Measurements from ENCODE around the gene ROR1. TPM values are rescaled to one million over a fixed set of nuclear protein-coding genes. Genes with fewer than 3 reads are reported as not detected.

The ROR1 gene
- total RNA-seq, 6 experiments from 2014 or later = 0.04 to 0.58 (median 0.37) TPM

DNA sequence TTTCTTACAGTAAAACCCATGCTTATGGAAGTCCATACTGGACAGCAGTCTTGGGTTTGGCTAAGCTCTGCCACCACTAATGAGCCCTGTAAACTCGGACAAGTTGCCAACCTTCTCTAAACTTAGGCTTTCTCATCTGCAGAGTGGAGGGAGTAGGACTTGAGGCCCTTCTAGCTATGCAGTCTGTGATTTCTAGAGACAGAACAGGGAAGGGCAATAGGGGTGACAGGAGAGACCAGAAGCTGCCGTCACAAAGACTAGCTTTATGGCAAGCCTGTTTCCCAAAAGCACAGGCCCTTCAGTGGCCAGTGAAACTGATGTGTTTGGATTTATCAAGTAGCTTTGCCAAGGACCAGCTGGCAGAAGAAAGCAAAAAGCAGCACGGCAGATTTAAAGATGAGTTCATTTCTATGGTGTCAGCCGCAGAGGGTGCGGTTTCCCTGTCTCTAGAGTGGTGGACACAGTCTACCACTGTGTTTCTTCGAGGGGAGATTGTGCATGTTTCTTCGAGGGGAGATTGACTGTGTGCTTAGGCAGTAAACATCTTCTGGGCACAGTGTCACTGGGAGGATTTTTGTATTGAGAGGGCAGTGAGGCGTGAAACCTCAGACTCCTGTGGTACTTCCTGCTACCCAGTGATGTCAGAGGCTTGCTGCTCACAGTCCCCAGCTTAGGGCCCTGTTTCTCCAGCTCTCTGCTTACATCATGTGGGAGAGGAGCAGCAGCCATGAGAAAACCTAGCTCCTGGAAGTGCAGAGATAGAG lies 119.0 kb downstream of the ROR1 start:
- Histone ChIP-seq H3K36me3 (no peaks in the 10 kb centered on the region), H3K27ac (no peak overlapping the region), H3K9me3 (no peaks in the 10 kb centered on the region), H3K27me3 (no peaks in the 10 kb centered on the region), H3K4me1 (no peaks in the 10 kb centered on the region), H3K4me3 (no peak overlapping the region)
- peak in 1 of 4 donors; percentile 20 for ATAC-seq
- no peak for DNase-seq
- intact Hi-C loops (cut with DNase I) = no loop called here
- WGBS (ENCODE audit: insufficient coverage, low coverage, low lambda C conversion rate, missing lambda C conversion rate) = 64% methylated on average over 7 of the region's 8 CpGs
- TF ChIP-seq POLR2A (IDR thresholded peaks at IDR 0.05) = no peak
- TF ChIP-seq, protein P1, sequence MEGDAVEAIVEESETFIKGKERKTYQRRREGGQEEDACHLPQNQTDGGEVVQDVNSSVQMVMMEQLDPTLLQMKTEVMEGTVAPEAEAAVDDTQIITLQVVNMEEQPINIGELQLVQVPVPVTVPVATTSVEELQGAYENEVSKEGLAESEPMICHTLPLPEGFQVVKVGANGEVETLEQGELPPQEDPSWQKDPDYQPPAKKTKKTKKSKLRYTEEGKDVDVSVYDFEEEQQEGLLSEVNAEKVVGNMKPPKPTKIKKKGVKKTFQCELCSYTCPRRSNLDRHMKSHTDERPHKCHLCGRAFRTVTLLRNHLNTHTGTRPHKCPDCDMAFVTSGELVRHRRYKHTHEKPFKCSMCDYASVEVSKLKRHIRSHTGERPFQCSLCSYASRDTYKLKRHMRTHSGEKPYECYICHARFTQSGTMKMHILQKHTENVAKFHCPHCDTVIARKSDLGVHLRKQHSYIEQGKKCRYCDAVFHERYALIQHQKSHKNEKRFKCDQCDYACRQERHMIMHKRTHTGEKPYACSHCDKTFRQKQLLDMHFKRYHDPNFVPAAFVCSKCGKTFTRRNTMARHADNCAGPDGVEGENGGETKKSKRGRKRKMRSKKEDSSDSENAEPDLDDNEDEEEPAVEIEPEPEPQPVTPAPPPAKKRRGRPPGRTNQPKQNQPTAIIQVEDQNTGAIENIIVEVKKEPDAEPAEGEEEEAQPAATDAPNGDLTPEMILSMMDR (IDR thresholded peaks at IDR 0.05) = no peak

GRCh38 chr1:63893976-63894375 lies 120.2 kb downstream of the ROR1 start:
- H3K9me3 ChIP-seq = no peaks in the 10 kb centered on the region
- no peaks in the 10 kb centered on the region for H3K36me3 ChIP-seq
- DNase-seq (no peak), ATAC-seq (no peak)
- no peak for TF ChIP-seq POLR2A (IDR thresholded peaks at IDR 0.05)
- TF ChIP-seq, protein P1 (IDR thresholded peaks at IDR 0.05) = no peak
- intact Hi-C loops (cut with DNase I) = no loop called here
- no peak overlapping the region for H3K4me3 ChIP-seq
- WGBS (ENCODE audit: insufficient coverage, low coverage, low lambda C conversion rate, missing lambda C conversion rate) = 77% methylated on average over 3 of the region's 3 CpGs
- H3K27ac ChIP-seq = no peak overlapping the region
- no peaks in the 10 kb centered on the region for H3K4me1 ChIP-seq
- no peaks in the 10 kb centered on the region for H3K27me3 ChIP-seq

GRCh38 chr1:63894627-63895265 lies 120.9 kb downstream of the ROR1 start:
- Histone ChIP-seq H3K27ac (no peak overlapping the region), H3K27me3 (no peaks in the 10 kb centered on the region), H3K9me3 (no peaks in the 10 kb centered on the region), H3K4me3 (no peak overlapping the region), H3K4me1 (no peaks in the 10 kb centered on the region), H3K36me3 (no peaks in the 10 kb centered on the region)
- TF ChIP-seq POLR2A (IDR thresholded peaks at IDR 0.05) = no peak
- ATAC-seq = no peak
- 34% methylated on average over 3 of the region's 3 CpGs for WGBS (ENCODE audit: insufficient coverage, low coverage, low lambda C conversion rate, missing lambda C conversion rate)
- DNase-seq = no peak
- intact Hi-C loops (cut with DNase I) = no loop called here

DNA sequence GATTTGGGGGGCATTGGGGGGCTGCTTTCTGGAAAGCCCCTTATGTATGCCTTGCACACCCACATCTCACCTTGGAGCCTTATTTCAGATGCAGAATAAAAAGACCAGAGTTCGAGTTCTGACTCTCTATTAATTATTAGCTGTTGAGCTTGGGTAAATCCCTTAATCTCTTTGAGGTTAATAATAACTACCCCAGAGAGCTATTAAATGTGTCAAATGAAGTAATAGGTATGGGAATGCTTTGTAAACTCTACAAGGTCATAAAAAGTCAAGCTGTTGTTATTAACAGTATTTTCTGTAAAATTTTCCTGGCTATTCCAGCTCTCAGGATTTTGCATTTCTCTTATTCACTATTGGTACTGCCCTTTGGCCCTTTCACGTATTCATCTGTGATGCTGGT lies 122.9 kb downstream of the ROR1 start:
- no peak for DNase-seq
- H3K27ac ChIP-seq = no peak overlapping the region
- no peaks in the 10 kb centered on the region for H3K27me3 ChIP-seq
- TF ChIP-seq, protein P1 (IDR thresholded peaks at IDR 0.05) = no peak
- TF ChIP-seq POLR2A (IDR thresholded peaks at IDR 0.05) = no peak
- no peaks in the 10 kb centered on the region for H3K4me1 ChIP-seq
- 53% methylated on average over 2 of the region's 2 CpGs for WGBS (ENCODE audit: insufficient coverage, low coverage, low lambda C conversion rate, missing lambda C conversion rate)
- no peaks in the 10 kb centered on the region for H3K9me3 ChIP-seq
- ATAC-seq = no peak
- intact Hi-C loops (cut with DNase I) = no loop called here
- H3K4me3 ChIP-seq = no peak overlapping the region
- no peaks in the 10 kb centered on the region for H3K36me3 ChIP-seq

Data from right lobe of liver (tissue), 6 donors.